NCI-H146 (cell line): ENCODE data around the gene UBR2.
A peak's percentile ranks its signal among the peaks of the same experiment; 100 is the strongest.
"Not testable (repeated sequence)": the region's sequence is repeated elsewhere in the genome, so short reads cannot be mapped to it uniquely, and the experiment has no call there.

Experiments used
- DNase-seq: peaks from one replicate; lab custom pipeline; 2025; lab: John Stamatoyannopoulos, UW

UBR2 gene

DNA sequence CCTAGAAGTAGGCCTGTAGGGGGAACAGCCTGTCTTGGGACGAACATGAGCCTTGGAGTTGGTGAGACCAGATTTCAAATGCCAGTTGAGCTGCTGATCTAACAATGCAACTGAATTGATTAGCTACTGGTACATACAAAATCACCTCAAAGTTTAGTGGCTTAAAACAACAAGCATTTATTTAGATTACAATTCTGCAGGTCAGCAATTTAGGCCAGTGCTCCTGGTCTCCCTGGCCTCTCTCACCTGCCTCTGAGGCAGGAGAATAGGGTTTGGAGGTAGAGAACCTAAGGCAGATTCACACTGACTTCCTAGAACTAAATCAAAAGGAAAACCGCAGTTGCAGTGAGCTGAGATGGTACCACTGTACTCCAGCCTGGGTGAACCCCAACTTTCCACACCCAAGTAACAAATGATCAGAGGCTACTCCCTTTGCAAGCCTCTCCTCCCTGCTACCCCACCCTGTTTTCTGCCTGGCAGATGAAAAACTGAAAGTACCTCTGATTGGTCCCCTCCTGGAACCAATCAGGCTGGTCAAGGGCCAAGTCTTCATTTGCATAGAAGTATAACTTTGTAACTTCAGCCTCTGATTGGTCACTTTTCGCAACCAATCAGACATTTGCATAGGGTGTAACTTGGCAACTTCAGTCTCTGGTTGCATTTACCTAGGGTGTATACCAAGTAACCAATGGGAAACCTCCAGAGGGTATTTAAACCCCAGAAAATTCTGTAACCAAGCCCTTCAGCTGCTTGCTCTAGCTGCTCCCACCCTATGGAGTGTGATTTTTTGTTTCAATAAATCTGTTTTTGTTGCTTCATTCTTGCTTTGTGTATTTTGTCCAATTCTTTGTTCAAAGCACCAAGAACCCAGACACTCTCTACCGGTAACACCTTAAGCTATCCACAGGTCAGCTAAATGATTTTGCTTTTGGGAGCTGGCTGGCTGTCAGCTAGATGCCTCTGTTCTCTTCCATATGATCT lies 8.1 kb upstream of the UBR2 start:
- DNase-seq = no peak

- no peak for DNase-seq
Observed at GRCh38 chr6:42556462-42556861, 7.4 kb upstream of the UBR2 start.

DNA sequence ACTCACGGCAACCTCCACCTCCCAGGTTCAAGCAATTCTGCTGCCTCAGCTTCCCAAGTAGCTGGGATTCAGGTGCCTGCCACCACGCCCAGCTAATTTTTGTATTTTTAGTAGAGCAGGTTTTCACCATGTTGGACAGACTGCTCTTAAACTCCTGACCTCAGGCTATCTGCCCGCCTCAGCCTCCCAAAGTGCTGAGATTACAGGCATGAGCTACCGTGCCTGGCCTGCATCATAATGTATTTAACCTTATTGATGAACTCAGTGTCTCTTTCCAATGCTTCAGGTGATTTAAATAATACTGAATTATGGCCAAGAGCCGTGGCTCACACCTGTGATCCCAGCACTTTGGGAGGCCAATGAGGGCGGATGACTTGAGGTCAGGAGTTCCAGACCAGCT lies 4.6 kb upstream of the UBR2 start:
- DNase-seq = not testable (repeated sequence)

DNA sequence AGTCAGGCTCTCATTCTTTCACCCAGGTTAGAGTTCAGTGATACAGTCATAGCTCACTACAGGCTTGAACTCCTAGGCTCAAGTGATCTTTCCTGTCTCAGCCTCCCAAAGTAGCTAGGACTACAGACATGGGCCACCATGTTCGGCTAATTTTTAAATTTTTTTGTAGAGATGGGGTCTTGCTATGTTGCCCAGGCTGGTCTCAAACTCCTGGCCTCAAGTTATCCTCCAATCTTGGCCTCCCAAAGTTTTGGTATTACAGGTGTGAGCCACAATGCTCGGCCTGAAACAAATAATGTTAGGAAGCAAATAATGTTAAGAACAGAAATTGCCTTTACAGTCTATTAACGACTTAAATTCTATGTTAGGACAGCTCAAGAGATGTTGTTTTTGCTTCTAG lies 1.8 kb upstream of the UBR2 start:
- no peak for DNase-seq

GRCh38 chr6:42562788-42563405 lies 932 bp upstream of the UBR2 start:
- peak; percentile 48 for DNase-seq

- DNase-seq = peak; percentile 69
Observed at GRCh38 chr6:42564506-42564825, 637 bp downstream of the UBR2 start.

GRCh38 chr6:42565823-42566613 lies 2.2 kb downstream of the UBR2 start:
- DNase-seq = no peak

DNA sequence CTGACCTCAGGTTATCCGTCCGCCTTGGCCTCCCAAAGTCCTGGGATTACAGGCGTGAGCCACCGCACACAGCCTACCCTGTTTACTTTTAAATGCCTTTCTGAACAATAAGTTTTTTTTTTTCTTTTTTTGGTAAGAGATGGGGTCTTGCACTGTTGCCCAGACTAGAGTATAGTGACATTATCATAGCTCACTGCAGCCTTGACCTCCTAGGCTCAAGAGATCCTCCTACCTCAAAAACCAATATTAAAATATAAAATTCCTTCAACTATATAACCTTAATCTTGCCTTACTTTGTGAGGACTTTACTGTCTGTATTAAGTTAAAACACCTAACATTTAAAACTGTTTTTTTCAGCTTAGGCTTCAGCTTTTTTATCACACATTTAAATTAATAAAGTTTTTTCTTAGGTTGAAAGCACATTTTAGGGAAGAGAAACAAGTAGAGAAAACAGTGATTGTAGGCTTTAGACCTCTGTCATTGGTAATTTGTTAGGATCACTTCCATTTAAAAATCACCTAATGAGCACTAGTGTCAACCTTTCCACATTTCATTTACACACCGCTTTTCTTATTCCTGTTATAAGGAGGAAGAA lies 2.9 kb downstream of the UBR2 start:
- no peak for DNase-seq

GRCh38 chr6:42567237-42567636 lies 3.4 kb downstream of the UBR2 start:
- DNase-seq = not testable (repeated sequence)

- DNase-seq = no peak
Observed at GRCh38 chr6:42569102-42570028, 5.5 kb downstream of the UBR2 start.

- no peak for DNase-seq
Observed at GRCh38 chr6:42571611-42572342, 7.9 kb downstream of the UBR2 start.

DNA sequence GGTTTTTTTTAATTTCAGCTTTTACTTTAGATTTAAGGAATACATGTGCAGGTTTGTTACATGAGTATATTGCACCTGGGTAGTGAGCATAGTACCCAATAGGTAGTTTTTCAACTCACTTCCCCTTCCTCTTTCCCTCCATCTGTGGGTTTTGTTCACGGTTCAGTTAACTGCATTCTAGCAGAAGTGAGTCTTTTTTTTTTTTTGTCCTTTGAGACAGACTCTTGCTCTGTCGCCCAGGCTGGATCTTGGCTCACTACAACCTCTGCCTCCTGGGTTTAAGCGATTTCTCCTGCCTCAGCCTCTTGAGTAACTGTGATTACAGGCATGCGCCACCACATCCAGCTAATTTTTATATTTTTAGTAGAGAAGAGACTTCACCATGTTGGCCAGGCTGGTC lies 8.7 kb downstream of the UBR2 start:
- no peak for DNase-seq

GRCh38 chr6:42576538-42576937 lies 12.7 kb downstream of the UBR2 start:
- not testable (repeated sequence) for DNase-seq

GRCh38 chr6:42598300-42598699 lies 34.5 kb downstream of the UBR2 start:
- no peak for DNase-seq

DNA sequence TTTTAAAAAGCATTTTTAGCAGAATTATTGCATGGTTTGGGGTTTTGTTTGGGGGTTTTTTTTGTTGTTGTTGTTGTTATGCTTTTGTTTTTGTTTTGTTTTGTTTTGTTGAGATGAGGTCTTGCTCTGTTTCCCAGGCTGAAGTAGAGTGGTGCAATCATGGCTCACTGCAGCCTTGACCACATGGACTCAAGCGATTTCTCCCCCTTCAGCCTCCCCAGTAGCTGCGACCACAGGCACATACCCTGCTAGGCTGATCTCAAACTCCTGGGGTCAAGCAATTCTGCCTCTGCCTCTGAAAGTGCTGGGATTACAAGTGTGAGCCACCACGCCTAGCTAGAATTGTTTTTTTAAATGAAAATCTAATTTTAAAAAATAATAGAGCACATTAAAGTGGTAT lies 35.7 kb downstream of the UBR2 start:
- DNase-seq = no peak

DNA sequence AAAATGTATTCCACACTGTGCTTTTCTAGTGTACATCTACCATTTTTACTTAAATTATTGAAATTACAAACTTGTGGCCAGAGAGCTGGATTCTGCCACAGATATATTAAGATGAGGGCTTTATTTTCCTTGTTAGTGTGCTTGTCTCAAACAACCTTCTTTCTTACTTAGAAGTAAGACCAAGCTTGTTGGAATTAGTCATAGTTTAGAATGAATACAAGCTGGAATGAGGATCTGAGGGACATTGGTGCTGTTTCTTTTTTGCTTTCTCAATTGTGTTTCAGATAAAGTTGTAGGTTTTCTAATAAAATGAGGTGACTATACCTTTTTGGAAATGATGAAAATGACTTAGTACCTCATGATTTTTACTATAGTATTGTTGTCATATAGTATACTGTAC lies 40.3 kb downstream of the UBR2 start:
- no peak for DNase-seq

GRCh38 chr6:42604699-42605098 lies 40.9 kb downstream of the UBR2 start:
- not testable (repeated sequence) for DNase-seq

- no peak for DNase-seq
Observed at GRCh38 chr6:42610416-42610815, 46.6 kb downstream of the UBR2 start.

GRCh38 chr6:42615518-42615917 lies 51.7 kb downstream of the UBR2 start:
- no peak for DNase-seq

- DNase-seq = peak; percentile 46
Observed at GRCh38 chr6:42616716-42617115, 52.9 kb downstream of the UBR2 start.
